Measurements from ENCODE around the gene PTPRT. TPM values are rescaled to one million over a fixed set of nuclear protein-coding genes. Genes with fewer than 3 reads are reported as not detected.

PTPRT gene
- total RNA-seq, 1 experiment from 2014 or later = 0.13 TPM

DNA sequence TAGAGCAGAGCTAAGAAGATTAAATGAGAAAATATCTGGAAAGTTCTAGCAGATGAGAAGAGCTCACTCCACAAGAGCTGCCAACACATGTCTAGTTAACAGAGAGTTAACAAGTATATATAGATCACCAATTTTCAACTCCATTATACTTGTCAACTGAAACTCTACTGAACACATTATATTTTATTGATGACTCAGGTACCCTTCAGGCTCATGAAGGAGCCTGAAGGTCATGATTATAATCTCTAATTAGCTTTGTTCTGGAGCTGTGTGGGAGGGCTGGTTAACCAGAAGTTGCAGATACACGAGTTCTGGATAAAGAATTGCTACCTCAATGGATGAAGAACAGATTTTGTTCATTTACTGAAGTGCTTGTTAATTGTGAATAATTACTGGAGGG is 42.1 kb upstream of the PTPRT start:
- no peak overlapping the region for H2AFZ ChIP-seq (ENCODE audit: low read length)
- H3K18ac ChIP-seq (ENCODE audit: insufficient read length, low read depth, low read length) = no peak overlapping the region
- H2BK5ac ChIP-seq (ENCODE audit: insufficient read length, low read length) = no peak overlapping the region
- no peak overlapping the region for H3K56ac ChIP-seq (ENCODE audit: insufficient read length, low read depth, low read length)
- no peak overlapping the region for H3K23ac ChIP-seq (ENCODE audit: insufficient read length, low read depth, low read length)
- no peak overlapping the region for H3K27ac ChIP-seq (ENCODE audit: insufficient read length, low read depth, low read length)
- TF ChIP-seq CTCF (conservative IDR thresholded peaks at IDR 0.05) = no peak
- H3K4me1 ChIP-seq (ENCODE audit: insufficient read depth, low read length) = no peaks in the 10 kb centered on the region
- no peak overlapping the region for H4K5ac ChIP-seq (ENCODE audit: insufficient read length, low read depth, low read length)
- Mint-ChIP-seq H3K27ac (no peak overlapping the region), H3K4me1 (peaks cover 11 to 13% of the 10 kb centered on the region in 2 experiments), H3K36me3 (ENCODE audit: insufficient read depth in 1 of 3, low read depth in 3 of 3) (no peaks in the 10 kb centered on the region; a peak in 1 of 7 replicates), H3K9me3 (no peaks in the 10 kb centered on the region; a peak in 1 of 5 replicates), H3K4me3 (no peak overlapping the region), H3K27me3 (ENCODE audit: low read depth) (peaks cover 31% of the 10 kb centered on the region)
- H2BK12ac ChIP-seq (ENCODE audit: insufficient read length, low read depth, low read length) = no peak overlapping the region
- H3K79me2 ChIP-seq (ENCODE audit: insufficient read depth, low read length) = no peaks in the 10 kb centered on the region
- H4K8ac ChIP-seq (replicated peaks; ENCODE audit: insufficient read length, low read depth, low read length) = no peak overlapping the region
- H4K20me1 ChIP-seq (ENCODE audit: control insufficient read depth, insufficient read depth, insufficient read length) = no peaks in the 10 kb centered on the region
- WGBS (ENCODE audit: extremely low coverage, insufficient read length, low lambda C conversion rate) = no CpG with 5 or more reads among the region's 1 CpG
- H2BK20ac ChIP-seq (ENCODE audit: low read depth, low read length, poor library complexity, severe bottlenecking) = no peak overlapping the region
- H3T11ph ChIP-seq (ENCODE audit: low read length) = no peak overlapping the region
- H2BK120ac ChIP-seq (ENCODE audit: low read depth, low read length, poor library complexity, severe bottlenecking) = no peak overlapping the region
- no peaks in the 10 kb centered on the region for H3K27me3 ChIP-seq (ENCODE audit: insufficient read depth, low read length)
- H3K4ac ChIP-seq (ENCODE audit: low read depth, low read length) = no peak overlapping the region
- no peaks in the 10 kb centered on the region for H3K9me3 ChIP-seq (ENCODE audit: control insufficient read depth, low read depth, low read length)
- no peak overlapping the region for H3K4me2 ChIP-seq (ENCODE audit: insufficient read depth, insufficient read length, low read length)
- H3K9ac ChIP-seq (ENCODE audit: extremely low read depth, insufficient read length, low read length) = no peak overlapping the region
- H3K14ac ChIP-seq (ENCODE audit: insufficient read depth, low read length) = no peak overlapping the region
- DNase-seq = no peak
- no peak overlapping the region for H2AK5ac ChIP-seq (ENCODE audit: insufficient read length, low read length)
- H2BK15ac ChIP-seq (ENCODE audit: low read depth, low read length) = no peak overlapping the region
- no peaks in the 10 kb centered on the region for H3K79me1 ChIP-seq (ENCODE audit: insufficient read depth, low read depth, low read length, poor library complexity, severe bottlenecking)
- H4K91ac ChIP-seq (ENCODE audit: insufficient read length, low read depth, low read length) = no peak overlapping the region
- H3K23me2 ChIP-seq (ENCODE audit: insufficient read length, low read depth, low read length, poor library complexity, severe bottlenecking) = no peaks in the 10 kb centered on the region
